IMR-90 (cell line): ENCODE measurements around the gene SCN8A.

Source experiments
- BHLHE40 ChIP-seq: fragments of 150-350 bp; IDR thresholded peaks from 2 replicates; pipeline ENCODE4 v1.6.1; 2016; ENCODE audit warnings: mild to moderate bottlenecking, low read depth, low read length
- CTCF ChIP-seq: conservative IDR thresholded peaks from 2 replicates; pipeline ENCODE4 v1.5.1; 2012; ENCODE audit warnings: mild to moderate bottlenecking, low read depth, low read length, improper control_type of control experiment
- MAFK ChIP-seq: IDR thresholded peaks from 2 replicates; pipeline ENCODE4 v1.6.1; 2012; ENCODE audit warnings: low read depth, low read length, improper control_type of control experiment
- MXI1 ChIP-seq: IDR thresholded peaks from 2 replicates; pipeline ENCODE4 v1.6.1; 2012; ENCODE audit warnings: low read depth, mild to moderate bottlenecking, low read length, moderate library complexity, borderline replicate concordance
- POLR2A ChIP-seq: IDR thresholded peaks from 2 replicates; pipeline ENCODE4 v1.6.1; 2012; ENCODE audit warnings: mild to moderate bottlenecking, low read depth, low read length
- RAD21 ChIP-seq: IDR thresholded peaks from 2 replicates; pipeline ENCODE4 v1.6.1; 2012; ENCODE audit warnings: low read length, improper control_type of control experiment
- RCOR1 ChIP-seq: IDR thresholded peaks from 2 replicates; pipeline ENCODE4 v1.6.1; 2012; ENCODE audit warnings: mild to moderate bottlenecking, low read length, improper control_type of control experiment; ENCODE audit not compliant: insufficient replicate concordance
- RFX5 ChIP-seq: IDR thresholded peaks from 2 replicates; pipeline ENCODE4 v1.8.0; 2012; ENCODE audit warnings: low read depth, mild to moderate bottlenecking, low read length, moderate library complexity
- SMC3 ChIP-seq: fragments of 150-350 bp; IDR thresholded peaks from 2 replicates; pipeline ENCODE4 v1.6.1; 2016; ENCODE audit warnings: low read depth, mild to moderate bottlenecking, antibody characterized with exemption, low read length, moderate library complexity
- USF2 ChIP-seq: fragments of 150-350 bp; IDR thresholded peaks from 2 replicates; pipeline ENCODE4 v1.6.1; 2017; ENCODE audit warnings: mild to moderate bottlenecking, antibody characterized with exemption, low read length, low read depth

- TF ChIP-seq CTCF, result no peak
- TF ChIP-seq MAFK, result no peak
- TF ChIP-seq POLR2A, result no peak
- TF ChIP-seq RAD21, result no peak
- no peak for TF ChIP-seq BHLHE40
- no peak for TF ChIP-seq RFX5
- TF ChIP-seq MXI1, result no peak
- TF ChIP-seq USF2, result no peak
- TF ChIP-seq RCOR1, result no peak
- TF ChIP-seq SMC3, result no peak
Measured at GRCh38 chr12:51645961-51646360, 54.9 kb downstream of the SCN8A start.
